SK-N-SH treated with all-trans-retinoic acid at 6 μM for 48 hours (cell line): ENCODE data around the gene IRS2.

Source experiments
- ATAC-seq: fragments of 200-7000 bp; cut with Tn5 transposase; 3 replicates; pipeline ENCODE4 v1.9.1; 2020; ENCODE audit warnings: mild to moderate bottlenecking, moderate library complexity
- ARNTL ChIP-seq: fragments of 450-650 bp; formaldehyde crosslinking; IDR thresholded peaks from 2 replicates; pipeline ENCODE4 v1.5.0; 2020; ENCODE audit warnings: low read depth, mild to moderate bottlenecking, moderate library complexity, borderline replicate concordance
- BACH2 ChIP-seq: fragments of 250-450 bp; sonication (Bioruptor Pico); IDR thresholded peaks from 2 replicates; pipeline ENCODE4 v1.9.0; 2021; ENCODE audit warnings: mild to moderate bottlenecking, borderline replicate concordance
- CSDC2 ChIP-seq: fragments of 250-450 bp; sonication (Bioruptor Pico); IDR thresholded peaks from 2 replicates; pipeline ENCODE4 v1.5.0; 2020; ENCODE audit warnings: mild to moderate bottlenecking, moderate library complexity
- ESRRG ChIP-seq: fragments of 250-450 bp; sonication (Bioruptor Pico); IDR thresholded peaks from 2 replicates; pipeline ENCODE4 v1.6.1; 2021; ENCODE audit warnings: mild to moderate bottlenecking
- GLIS3 ChIP-seq: fragments of 250-450 bp; sonication (Bioruptor Pico); IDR thresholded peaks from 2 replicates; pipeline ENCODE4 v1.5.0; 2020; ENCODE audit warnings: mild to moderate bottlenecking, moderate library complexity
- ISL1 ChIP-seq: fragments of 250-450 bp; sonication (Bioruptor Pico); IDR thresholded peaks from 2 replicates; pipeline ENCODE4 v2.1.2; 2022; ENCODE audit warnings: mild to moderate bottlenecking, moderate library complexity
- OSR1 ChIP-seq: fragments of 250-450 bp; sonication (Bioruptor Pico); IDR thresholded peaks from 2 replicates; pipeline ENCODE4 v1.8.0; 2022; ENCODE audit warnings: moderate library complexity, mild to moderate bottlenecking, inconsistent platforms
- PPARA ChIP-seq: fragments of 250-450 bp; sonication (Bioruptor Pico); IDR thresholded peaks from 2 replicates; pipeline ENCODE4 v1.5.0; 2020; ENCODE audit warnings: mild to moderate bottlenecking, borderline replicate concordance
- RARB ChIP-seq: fragments of 250-450 bp; sonication (Bioruptor Pico); IDR thresholded peaks from 2 replicates; pipeline ENCODE4 v1.8.0; 2021; ENCODE audit warnings: mild to moderate bottlenecking, moderate library complexity
- SNAI2 ChIP-seq: fragments of 250-450 bp; sonication (Bioruptor Pico); IDR thresholded peaks from 2 replicates; pipeline ENCODE4 v1.5.0; 2020; ENCODE audit warnings: mild to moderate bottlenecking, moderate library complexity
- TCF4 ChIP-seq: fragments of 250-450 bp; sonication (Bioruptor Pico); IDR thresholded peaks from 2 replicates; pipeline ENCODE4 v1.8.0; 2021; ENCODE audit warnings: mild to moderate bottlenecking, moderate library complexity, borderline replicate concordance
- ZFP3 ChIP-seq: fragments of 250-450 bp; sonication (Bioruptor Pico); IDR thresholded peaks from 2 replicates; pipeline ENCODE4 v1.5.0; 2020; ENCODE audit warnings: mild to moderate bottlenecking, moderate library complexity
- ZFP30 ChIP-seq: fragments of 450-650 bp; formaldehyde crosslinking; IDR thresholded peaks from 2 replicates; pipeline ENCODE4 v1.5.0; 2022; ENCODE audit warnings: mild to moderate bottlenecking, moderate library complexity
- ZNF565 ChIP-seq: fragments of 450-650 bp; formaldehyde crosslinking; conservative IDR thresholded peaks from 2 replicates; pipeline ENCODE4 v1.5.0; 2020; ENCODE audit warnings: low read depth, mild to moderate bottlenecking, moderate library complexity
- ZNF70 ChIP-seq: fragments of 450-650 bp; formaldehyde crosslinking; IDR thresholded peaks from 2 replicates; pipeline ENCODE4 v1.5.0; 2020; ENCODE audit warnings: mild to moderate bottlenecking, moderate library complexity
- ZNF8 ChIP-seq: fragments of 450-650 bp; formaldehyde crosslinking; IDR thresholded peaks from 2 replicates; pipeline ENCODE4 v1.5.0; 2020; ENCODE audit warnings: mild to moderate bottlenecking, moderate library complexity
- TF ChIP-seq, protein P1 (sequence below): fragments of 250-450 bp; sonication (Bioruptor Pico); IDR thresholded peaks from 2 replicates; pipeline ENCODE4 v1.5.0; 2020; ENCODE audit warnings: mild to moderate bottlenecking, moderate library complexity
- TF ChIP-seq, protein P2 (sequence below): fragments of 250-450 bp; sonication (Bioruptor Pico); IDR thresholded peaks from 2 replicates; pipeline ENCODE4 v1.8.0; 2020; ENCODE audit warnings: mild to moderate bottlenecking, moderate library complexity, borderline replicate concordance
- TF ChIP-seq, protein P3 (sequence below): fragments of 250-450 bp; sonication (Bioruptor Pico); IDR thresholded peaks from 2 replicates; pipeline ENCODE4 v1.5.1; 2020; ENCODE audit warnings: low read depth, mild to moderate bottlenecking, moderate library complexity
- TF ChIP-seq, protein P4 (sequence below): fragments of 250-450 bp; sonication (Bioruptor Pico); IDR thresholded peaks from 2 replicates; pipeline ENCODE4 v1.8.0; 2021; ENCODE audit warnings: low read depth, mild to moderate bottlenecking, moderate library complexity, borderline replicate concordance
- TF ChIP-seq, protein P5 (sequence below): fragments of 250-450 bp; sonication (Bioruptor Pico); IDR thresholded peaks from 2 replicates; pipeline ENCODE4 v1.5.1; 2021; ENCODE audit warnings: mild to moderate bottlenecking, moderate library complexity

The IRS2 gene

DNA sequence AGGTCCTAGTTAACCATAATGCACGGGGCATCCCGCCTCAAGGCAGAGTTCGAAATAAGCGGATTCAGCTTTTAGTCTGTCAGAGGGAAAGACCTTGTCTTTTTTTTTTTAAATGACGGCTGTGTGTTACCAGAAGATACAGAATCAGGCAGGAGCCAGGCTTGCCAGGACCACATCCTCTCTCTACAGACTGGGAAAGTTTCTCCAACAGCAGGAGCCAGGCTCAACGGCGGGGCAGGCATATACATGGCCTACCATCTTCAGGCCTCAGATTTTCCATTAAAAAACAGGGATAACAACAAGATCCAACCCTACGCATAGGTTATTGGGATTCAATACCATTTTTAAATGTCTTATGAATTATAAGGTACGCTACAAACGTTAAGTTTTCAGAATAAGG, 17.8 kb downstream of the IRS2 start (continued):
- TF ChIP-seq, protein P1, sequence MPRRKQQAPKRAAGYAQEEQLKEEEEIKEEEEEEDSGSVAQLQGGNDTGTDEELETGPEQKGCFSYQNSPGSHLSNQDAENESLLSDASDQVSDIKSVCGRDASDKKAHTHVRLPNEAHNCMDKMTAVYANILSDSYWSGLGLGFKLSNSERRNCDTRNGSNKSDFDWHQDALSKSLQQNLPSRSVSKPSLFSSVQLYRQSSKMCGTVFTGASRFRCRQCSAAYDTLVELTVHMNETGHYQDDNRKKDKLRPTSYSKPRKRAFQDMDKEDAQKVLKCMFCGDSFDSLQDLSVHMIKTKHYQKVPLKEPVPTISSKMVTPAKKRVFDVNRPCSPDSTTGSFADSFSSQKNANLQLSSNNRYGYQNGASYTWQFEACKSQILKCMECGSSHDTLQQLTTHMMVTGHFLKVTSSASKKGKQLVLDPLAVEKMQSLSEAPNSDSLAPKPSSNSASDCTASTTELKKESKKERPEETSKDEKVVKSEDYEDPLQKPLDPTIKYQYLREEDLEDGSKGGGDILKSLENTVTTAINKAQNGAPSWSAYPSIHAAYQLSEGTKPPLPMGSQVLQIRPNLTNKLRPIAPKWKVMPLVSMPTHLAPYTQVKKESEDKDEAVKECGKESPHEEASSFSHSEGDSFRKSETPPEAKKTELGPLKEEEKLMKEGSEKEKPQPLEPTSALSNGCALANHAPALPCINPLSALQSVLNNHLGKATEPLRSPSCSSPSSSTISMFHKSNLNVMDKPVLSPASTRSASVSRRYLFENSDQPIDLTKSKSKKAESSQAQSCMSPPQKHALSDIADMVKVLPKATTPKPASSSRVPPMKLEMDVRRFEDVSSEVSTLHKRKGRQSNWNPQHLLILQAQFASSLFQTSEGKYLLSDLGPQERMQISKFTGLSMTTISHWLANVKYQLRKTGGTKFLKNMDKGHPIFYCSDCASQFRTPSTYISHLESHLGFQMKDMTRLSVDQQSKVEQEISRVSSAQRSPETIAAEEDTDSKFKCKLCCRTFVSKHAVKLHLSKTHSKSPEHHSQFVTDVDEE = no peak
- TF ChIP-seq, protein P2, sequence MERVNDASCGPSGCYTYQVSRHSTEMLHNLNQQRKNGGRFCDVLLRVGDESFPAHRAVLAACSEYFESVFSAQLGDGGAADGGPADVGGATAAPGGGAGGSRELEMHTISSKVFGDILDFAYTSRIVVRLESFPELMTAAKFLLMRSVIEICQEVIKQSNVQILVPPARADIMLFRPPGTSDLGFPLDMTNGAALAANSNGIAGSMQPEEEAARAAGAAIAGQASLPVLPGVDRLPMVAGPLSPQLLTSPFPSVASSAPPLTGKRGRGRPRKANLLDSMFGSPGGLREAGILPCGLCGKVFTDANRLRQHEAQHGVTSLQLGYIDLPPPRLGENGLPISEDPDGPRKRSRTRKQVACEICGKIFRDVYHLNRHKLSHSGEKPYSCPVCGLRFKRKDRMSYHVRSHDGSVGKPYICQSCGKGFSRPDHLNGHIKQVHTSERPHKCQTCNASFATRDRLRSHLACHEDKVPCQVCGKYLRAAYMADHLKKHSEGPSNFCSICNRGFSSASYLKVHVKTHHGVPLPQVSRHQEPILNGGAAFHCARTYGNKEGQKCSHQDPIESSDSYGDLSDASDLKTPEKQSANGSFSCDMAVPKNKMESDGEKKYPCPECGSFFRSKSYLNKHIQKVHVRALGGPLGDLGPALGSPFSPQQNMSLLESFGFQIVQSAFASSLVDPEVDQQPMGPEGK = no peak
- TF ChIP-seq CSDC2 (CRISPR knock-in tag) = no peak
- TF ChIP-seq ARNTL = no peak
- no peak for TF ChIP-seq BACH2 (CRISPR knock-in tag)

DNA sequence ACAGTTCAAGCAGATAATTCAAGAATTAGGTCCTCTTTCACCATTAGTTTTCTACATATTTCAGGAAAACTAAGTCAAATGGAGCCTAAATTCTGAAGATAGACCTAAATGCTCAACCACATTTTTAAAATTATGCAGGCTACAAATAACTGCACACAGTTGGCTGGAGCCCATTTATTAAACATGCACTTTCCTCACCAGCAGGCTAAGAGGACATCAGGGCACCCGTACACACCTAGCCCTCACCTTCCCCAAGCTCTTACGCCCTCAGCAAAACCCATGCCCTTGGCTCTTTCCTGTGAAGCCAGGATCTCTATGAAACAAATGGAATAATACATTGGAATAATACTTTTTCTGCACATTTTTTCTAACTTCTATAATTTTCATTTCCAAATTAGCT, 18.2 kb downstream of the IRS2 start:
- no peak for TF ChIP-seq GLIS3
- no peak for TF ChIP-seq ZFP30
- TF ChIP-seq ZFP3 = no peak
- TF ChIP-seq PPARA = no peak
- no peak for TF ChIP-seq BACH2 (CRISPR knock-in tag)
- no peak for TF ChIP-seq ARNTL
- no peak for TF ChIP-seq OSR1 (CRISPR knock-in tag)
- no peak for TF ChIP-seq ZNF70 (CRISPR knock-in tag)
- TF ChIP-seq, protein P3, sequence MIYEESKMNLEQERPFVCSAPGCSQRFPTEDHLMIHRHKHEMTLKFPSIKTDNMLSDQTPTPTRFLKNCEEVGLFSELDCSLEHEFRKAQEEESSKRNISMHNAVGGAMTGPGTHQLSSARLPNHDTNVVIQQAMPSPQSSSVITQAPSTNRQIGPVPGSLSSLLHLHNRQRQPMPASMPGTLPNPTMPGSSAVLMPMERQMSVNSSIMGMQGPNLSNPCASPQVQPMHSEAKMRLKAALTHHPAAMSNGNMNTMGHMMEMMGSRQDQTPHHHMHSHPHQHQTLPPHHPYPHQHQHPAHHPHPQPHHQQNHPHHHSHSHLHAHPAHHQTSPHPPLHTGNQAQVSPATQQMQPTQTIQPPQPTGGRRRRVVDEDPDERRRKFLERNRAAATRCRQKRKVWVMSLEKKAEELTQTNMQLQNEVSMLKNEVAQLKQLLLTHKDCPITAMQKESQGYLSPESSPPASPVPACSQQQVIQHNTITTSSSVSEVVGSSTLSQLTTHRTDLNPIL (CRISPR knock-in tag) = no peak
- TF ChIP-seq ZNF8 = no peak
- TF ChIP-seq, protein P4, sequence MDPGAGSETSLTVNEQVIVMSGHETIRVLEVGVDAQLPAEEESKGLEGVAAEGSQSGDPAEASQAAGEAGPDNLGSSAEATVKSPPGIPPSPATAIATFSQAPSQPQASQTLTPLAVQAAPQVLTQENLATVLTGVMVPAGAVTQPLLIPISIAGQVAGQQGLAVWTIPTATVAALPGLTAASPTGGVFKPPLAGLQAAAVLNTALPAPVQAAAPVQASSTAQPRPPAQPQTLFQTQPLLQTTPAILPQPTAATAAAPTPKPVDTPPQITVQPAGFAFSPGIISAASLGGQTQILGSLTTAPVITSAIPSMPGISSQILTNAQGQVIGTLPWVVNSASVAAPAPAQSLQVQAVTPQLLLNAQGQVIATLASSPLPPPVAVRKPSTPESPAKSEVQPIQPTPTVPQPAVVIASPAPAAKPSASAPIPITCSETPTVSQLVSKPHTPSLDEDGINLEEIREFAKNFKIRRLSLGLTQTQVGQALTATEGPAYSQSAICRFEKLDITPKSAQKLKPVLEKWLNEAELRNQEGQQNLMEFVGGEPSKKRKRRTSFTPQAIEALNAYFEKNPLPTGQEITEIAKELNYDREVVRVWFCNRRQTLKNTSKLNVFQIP (CRISPR knock-in tag) = no peak
- no peak for TF ChIP-seq ISL1 (CRISPR knock-in tag)
- no peak for TF ChIP-seq TCF4 (CRISPR knock-in tag)
- no peak for TF ChIP-seq SNAI2 (CRISPR knock-in tag)
- TF ChIP-seq ZNF565 = no peak
- TF ChIP-seq, protein P2 = no peak
- no peak for TF ChIP-seq RARB (CRISPR knock-in tag)
- TF ChIP-seq ESRRG (CRISPR knock-in tag) = no peak
- TF ChIP-seq, protein P5, sequence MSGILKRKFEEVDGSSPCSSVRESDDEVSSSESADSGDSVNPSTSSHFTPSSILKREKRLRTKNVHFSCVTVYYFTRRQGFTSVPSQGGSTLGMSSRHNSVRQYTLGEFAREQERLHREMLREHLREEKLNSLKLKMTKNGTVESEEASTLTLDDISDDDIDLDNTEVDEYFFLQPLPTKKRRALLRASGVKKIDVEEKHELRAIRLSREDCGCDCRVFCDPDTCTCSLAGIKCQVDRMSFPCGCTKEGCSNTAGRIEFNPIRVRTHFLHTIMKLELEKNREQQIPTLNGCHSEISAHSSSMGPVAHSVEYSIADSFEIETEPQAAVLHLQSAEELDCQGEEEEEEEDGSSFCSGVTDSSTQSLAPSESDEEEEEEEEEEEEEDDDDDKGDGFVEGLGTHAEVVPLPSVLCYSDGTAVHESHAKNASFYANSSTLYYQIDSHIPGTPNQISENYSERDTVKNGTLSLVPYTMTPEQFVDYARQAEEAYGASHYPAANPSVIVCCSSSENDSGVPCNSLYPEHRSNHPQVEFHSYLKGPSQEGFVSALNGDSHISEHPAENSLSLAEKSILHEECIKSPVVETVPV (CRISPR knock-in tag) = no peak
- TF ChIP-seq CSDC2 (CRISPR knock-in tag) = no peak
- TF ChIP-seq, all 23 proteins: peak for 0
- no peak for ATAC-seq

DNA sequence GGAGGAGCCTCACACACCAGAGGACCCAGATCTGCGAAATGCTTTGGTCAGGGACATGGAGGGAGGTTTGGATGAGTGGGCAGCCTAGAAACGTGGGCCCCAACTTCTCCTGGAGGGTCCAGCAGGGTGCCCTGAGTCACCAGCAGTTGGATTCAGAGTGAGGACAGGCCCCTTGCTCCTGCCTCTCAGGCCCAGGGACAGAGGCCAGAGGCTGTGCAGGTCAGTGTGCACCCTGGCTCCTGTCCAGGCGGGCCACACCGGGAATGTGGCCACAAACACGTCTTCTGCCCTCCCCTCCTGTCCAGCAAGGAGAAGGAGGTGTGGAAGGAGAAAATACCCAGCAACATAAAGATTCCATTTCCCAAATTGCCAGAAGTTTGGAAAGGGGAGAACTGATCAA, 19.4 kb downstream of the IRS2 start:
- TF ChIP-seq ZNF565 (no peak), ZFP3 (no peak), CSDC2 (CRISPR knock-in tag) (no peak), OSR1 (CRISPR knock-in tag) (no peak)
- TF ChIP-seq, protein P2 = no peak
- TF ChIP-seq, all 23 proteins: peak for 0
- no peak for ATAC-seq
